Esophagus squamous epithelium (tissue), 5 donors: Measurements from ENCODE around the gene PRR5. TPM values are rescaled to one million over a fixed set of nuclear protein-coding genes. Genes with fewer than 3 reads are reported as not detected.

Experiments
- DNase-seq: peaks from one replicate; lab custom pipeline; 2025; lab: John Stamatoyannopoulos, UW
- H3K27ac ChIP-seq, 4 donors: fragments of 200-600 bp; sonication (generic); one replicate each; pipeline ENCODE4 v1.5.1; 2016 to 2019; ENCODE audit warnings: mild to moderate bottlenecking in 1 of 4
- H3K27me3 ChIP-seq, 4 donors: fragments of 200-600 bp; sonication (generic); 1 replicate in 3 of 4; 2 replicates in 1 of 4; pipeline versions ENCODE4 v1.5.1 to v1.6.0; 2017 to 2021; ENCODE audit warnings: antibody characterized with exemption in 1 of 4
- H3K36me3 ChIP-seq, 3 donors: fragments of 200-600 bp; sonication (generic); one replicate each; pipeline ENCODE4 v1.5.1; 2016 to 2019
- H3K4me1 ChIP-seq, 3 donors: fragments of 200-600 bp; sonication (generic); one replicate each; pipeline ENCODE4 v1.5.1; 2017 to 2019
- H3K4me3 ChIP-seq, 4 donors: fragments of 200-600 bp; sonication (generic); 1 replicate in 3 of 4; 2 replicates in 1 of 4; pipeline ENCODE4 v1.5.1; 2016 to 2019; ENCODE audit warnings: mild to moderate bottlenecking in 2 of 4, moderate library complexity in 1 of 4
- H3K9me3 ChIP-seq, 3 donors: fragments of 200-600 bp; sonication (generic); one replicate each; pipeline ENCODE4 v1.5.1; 2016 to 2019
- CTCF ChIP-seq, 6 experiments: fragments of 450-650 bp in 4 of 6; fragments of 200-600 bp in 2 of 6; sonication (generic) in 2 of 6; IDR thresholded peaks; one replicate each; pipeline ENCODE4 v1.5.1; 2016 to 2019; ENCODE audit warnings: antibody characterized with exemption in 6 of 6, mild to moderate bottlenecking in 4 of 6, moderate library complexity in 4 of 6
- POLR2A ChIP-seq, 4 donors: fragments of 450-650 bp; IDR thresholded peaks; one replicate each; pipeline ENCODE4 v1.6.1; 2017; ENCODE audit warnings: antibody characterized with exemption in 4 of 4, mild to moderate bottlenecking in 4 of 4, moderate library complexity in 3 of 4
- WGBS, 2 donors: methylation state at CpG; one replicate each; pipeline ENCODE4 v1.1.5; 2018; 5-methylcytosine and 5-hydroxymethylcytosine counted together
- intact Hi-C: fragments of 100-400 bp; cut with DNase I; formaldehyde crosslinking; loops from one replicate; pipeline ENCODE4 v1.15.0; 2022
- total RNA-seq, 4 donors: library from RNA; depleted of rRNA; stranded (reverse); fragments of >200 nt; gene quantifications; one replicate each; pipeline ENCODE4 v1.1.0, GENCODE V29; 2016
- donor health status: DM: yes; HTN: yes; CAD: no.

The PRR5 gene
- total RNA-seq, 4 donors from 2014 or later = 20.8 to 33.0 (median 23.4) TPM

- Histone ChIP-seq H3K4me1 (peaks cover 17 to 45% (median 32%) of the 10 kb centered on the region in 3 donors), H3K27ac (no peak overlapping the region), H3K9me3 (no peaks in the 10 kb centered on the region), H3K36me3 (no peaks in the 10 kb centered on the region), H3K27me3 (peaks cover 0 to 35% (median 0%) of the 10 kb centered on the region in 4 donors), H3K4me3 (no peak overlapping the region)
- intact Hi-C loops = no loop called here
- no peak for DNase-seq
- 35% methylated on average over 4 of the region's 14 CpGs; no CpG with 5 or more reads in 1 of the 2 donors for WGBS, 2 donors
- TF ChIP-seq CTCF (IDR thresholded peaks at IDR 0.05) (no peak), POLR2A (IDR thresholded peaks at IDR 0.05) (no peak)
Measured at GRCh38 chr22:44661070-44661469, 40.9 kb upstream of the PRR5 start.

GRCh38 chr22:44661659-44662569 is 40.1 kb upstream of the PRR5 start:
- 56 to 65% methylated on average over 10 to 13 of the region's 14 CpGs for WGBS, 2 donors
- H3K36me3 ChIP-seq = no peaks in the 10 kb centered on the region
- no peak overlapping the region for H3K27ac ChIP-seq
- peaks cover 17 to 53% (median 32%) of the 10 kb centered on the region in 3 donors for H3K4me1 ChIP-seq
- intact Hi-C loops = no loop called here
- H3K9me3 ChIP-seq = no peaks in the 10 kb centered on the region
- no peak for DNase-seq
- H3K4me3 ChIP-seq = no peak overlapping the region
- peaks cover 0 to 37% (median 0%) of the 10 kb centered on the region in 4 donors for H3K27me3 ChIP-seq
- TF ChIP-seq CTCF (IDR thresholded peaks at IDR 0.05) (no peak), POLR2A (IDR thresholded peaks at IDR 0.05) (no peak)

GRCh38 chr22:44663256-44663999 is 38.6 kb upstream of the PRR5 start:
- 63 to 75% methylated on average over 1 to 2 of the region's 5 CpGs for WGBS, 2 donors
- Histone ChIP-seq H3K4me3 (no peak overlapping the region), H3K27ac (peak overlapping the region in 1 of 4 donors; percentile 66), H3K36me3 (no peaks in the 10 kb centered on the region), H3K9me3 (no peaks in the 10 kb centered on the region), H3K27me3 (peaks cover 0 to 52% (median 0%) of the 10 kb centered on the region in 4 donors), H3K4me1 (peaks cover 21 to 61% (median 31%) of the 10 kb centered on the region in 3 donors)
- no peak for TF ChIP-seq CTCF (IDR thresholded peaks at IDR 0.05)
- no peak for DNase-seq
- intact Hi-C loops = no loop called here

GRCh38 chr22:44664149-44664548 is 37.9 kb upstream of the PRR5 start:
- WGBS, 2 donors = 26 to 39% methylated on average over 6 to 10 of the region's 11 CpGs
- Histone ChIP-seq H3K4me3 (no peak overlapping the region), H3K36me3 (no peaks in the 10 kb centered on the region), H3K27me3 (peaks cover 0 to 51% (median 0%) of the 10 kb centered on the region in 4 donors), H3K27ac (peak overlapping the region in 3 of 4 donors; percentile 19 to 66 (median 61)), H3K9me3 (no peaks in the 10 kb centered on the region), H3K4me1 (peaks cover 16 to 60% (median 25%) of the 10 kb centered on the region in 3 donors)
- DNase-seq = no peak
- intact Hi-C loops = no loop called here
- TF ChIP-seq POLR2A (IDR thresholded peaks at IDR 0.05) (no peak), CTCF (IDR thresholded peaks at IDR 0.05) (no peak)
